GM15510 (cell line): ENCODE data around the gene VPS13D.

Experiments used
- POLR2A ChIP-seq: IDR thresholded peaks from 3 replicates; pipeline ENCODE4 v1.6.1; 2011; ENCODE audit warnings: borderline replicate concordance; ENCODE audit not compliant: insufficient read length; ENCODE audit errors: extremely low read depth

Gene VPS13D

DNA sequence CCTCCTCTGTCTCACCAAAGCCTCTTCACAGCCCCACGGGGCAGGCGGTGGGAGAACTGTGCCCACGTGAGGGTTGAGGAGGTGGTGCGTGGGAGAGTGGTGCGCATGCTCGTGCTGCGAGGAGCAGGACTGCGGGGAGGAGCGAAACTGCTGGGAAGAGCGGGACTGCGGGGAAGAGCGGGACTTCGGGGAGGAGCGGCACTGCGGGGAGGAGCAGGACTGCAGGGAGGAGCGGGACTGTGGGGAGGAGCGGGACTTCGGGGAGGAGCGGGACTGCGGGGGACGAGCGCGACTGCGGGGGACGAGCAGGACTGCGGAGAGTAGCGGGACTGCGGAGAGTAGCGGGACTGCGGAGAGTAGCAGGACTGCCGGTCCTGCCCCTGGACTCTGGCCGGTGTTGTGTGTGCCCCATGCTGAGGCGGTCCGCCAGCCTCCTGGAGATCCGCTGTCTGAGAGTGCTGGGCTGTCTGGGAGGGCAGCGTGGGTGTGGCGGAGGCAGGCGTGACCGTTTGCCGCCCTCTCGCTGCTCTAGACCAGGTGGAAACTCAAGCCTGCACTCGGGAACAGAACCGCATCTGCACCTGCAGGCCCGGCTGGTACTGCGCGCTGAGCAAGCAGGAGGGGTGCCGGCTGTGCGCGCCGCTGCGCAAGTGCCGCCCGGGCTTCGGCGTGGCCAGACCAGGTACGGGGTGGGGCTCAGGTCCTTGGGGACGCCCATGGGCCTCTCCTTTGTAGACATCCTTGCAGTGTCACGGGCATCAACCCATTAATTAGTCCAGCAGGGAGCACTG, 38.4 kb upstream of the VPS13D start:
- TF ChIP-seq POLR2A: no peak

DNA sequence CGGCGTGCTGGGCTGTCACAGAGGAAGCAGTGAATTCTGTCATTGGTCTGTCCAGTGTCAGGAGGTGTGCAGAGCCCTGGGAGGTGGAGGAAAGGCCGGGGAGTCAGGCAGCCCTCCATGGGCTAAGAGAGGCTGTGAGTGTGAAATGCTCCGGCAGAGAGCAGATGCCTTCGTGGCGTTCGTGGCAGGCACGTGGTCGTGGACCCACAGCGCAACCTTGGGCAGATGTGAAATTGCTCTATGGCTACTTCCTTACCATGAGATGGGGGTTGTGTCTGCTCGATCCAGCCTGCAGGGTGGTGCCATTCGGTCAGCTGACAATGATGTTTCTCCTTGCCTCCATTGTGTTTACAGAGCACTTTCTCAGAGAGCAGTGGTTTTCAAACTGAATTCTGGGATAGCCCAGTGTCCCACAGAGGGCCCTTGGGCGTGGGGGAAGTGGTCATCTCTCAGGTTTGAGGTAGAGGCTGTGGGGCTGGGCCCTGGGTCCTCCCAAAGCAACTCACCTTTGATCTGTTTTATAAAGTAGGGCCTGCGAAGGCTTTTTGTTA, 35.1 kb upstream of the VPS13D start:
- TF ChIP-seq POLR2A: no peak

DNA sequence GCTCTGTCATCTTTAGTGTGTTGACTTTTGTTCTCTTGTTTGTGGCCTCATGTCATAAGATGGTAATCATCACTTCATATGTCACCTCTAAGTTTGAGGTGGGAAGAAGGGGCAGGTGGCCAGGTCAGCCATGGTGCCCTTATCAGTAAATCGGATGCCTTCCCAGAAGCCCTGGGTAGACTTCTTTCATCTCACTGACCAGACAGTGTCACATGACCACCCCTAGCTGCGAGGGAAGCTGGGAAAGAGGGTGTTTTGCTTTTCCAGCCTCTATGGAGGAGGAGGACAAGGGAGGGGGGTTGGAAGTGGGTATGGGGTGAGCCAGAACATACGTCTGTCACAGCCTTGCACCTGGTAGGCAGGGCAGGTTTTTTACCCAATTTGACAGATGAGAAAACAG, 34.4 kb upstream of the VPS13D start:
- no peak for TF ChIP-seq POLR2A

DNA sequence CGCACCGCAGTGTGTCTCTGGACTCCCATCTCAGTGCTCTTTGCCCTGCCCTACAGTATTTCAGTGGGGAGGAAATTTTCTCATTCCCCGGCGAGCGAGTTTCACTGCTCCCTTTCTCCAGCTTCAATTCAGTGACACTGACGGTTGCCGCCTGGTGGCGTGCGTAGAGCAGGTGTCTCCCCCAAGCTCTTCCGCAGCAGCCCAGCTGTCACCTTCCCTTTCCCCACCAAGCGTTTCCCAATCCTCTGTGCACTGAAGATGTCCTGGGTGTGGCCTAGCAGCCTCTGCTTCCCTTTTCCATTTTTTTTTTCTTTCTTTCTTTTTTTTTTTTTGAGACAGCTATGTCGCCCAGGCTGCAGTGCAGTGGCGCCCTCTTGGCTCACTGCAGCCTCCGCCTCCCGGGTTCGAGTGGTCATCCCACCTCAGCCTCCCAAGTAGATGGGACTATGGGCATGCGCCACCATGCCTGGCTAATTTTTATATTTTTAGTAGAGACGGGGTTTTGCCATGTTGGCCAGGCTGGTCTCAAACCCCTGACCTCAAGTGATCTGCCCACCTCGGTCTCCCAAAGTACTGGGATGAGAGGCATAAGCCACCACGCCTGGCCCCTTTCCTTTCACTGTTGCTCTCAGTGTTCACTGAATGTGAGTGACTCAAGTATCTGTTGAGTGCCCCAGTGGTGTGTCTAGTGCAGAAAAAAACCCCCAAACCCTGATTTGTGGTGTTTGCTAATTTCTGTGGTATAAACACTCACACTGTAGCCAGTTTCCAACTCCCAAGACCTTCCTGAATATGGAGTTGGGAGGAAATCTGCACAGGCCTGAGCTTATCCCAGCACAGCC, 33.0 kb upstream of the VPS13D start:
- TF ChIP-seq POLR2A: no peak

DNA sequence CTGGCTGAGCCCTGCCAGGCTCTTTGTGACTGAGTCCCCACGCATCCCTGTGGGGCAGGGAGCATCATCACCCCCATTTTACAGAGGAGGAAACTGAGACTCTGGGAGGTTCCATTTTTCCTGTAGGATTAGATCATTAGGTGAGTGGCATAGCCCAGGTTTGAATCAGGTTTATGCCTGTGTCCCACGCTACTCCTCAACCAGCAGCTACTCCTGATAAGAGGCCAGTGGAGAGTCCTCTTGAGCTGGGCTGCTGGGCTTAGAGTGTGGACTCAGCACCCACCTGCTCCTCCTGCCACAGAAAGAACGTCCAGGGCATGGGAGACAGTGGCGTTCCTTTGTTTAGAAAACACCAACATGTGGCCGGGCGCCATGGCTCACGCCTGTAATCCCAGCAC, 32.3 kb upstream of the VPS13D start:
- no peak for TF ChIP-seq POLR2A

DNA sequence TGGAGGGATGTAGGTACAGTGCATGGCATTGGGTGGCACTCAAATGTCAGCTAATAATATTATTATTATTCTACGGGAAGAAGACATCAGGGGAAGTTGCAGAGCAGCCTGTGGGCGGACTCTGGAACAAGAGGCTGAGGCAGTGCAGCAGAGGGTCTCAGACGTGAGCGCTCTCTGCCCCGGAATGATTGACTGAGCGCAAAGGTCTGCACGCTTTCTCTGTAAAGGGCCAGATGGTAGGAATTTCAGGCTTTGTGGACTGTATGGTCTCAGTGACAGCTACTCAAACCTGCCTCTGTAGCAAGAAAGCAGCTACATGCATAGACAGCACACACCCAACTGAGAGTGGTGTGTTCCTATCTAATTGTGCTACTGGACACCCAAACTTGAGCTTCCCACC, 29.6 kb upstream of the VPS13D start:
- TF ChIP-seq POLR2A: no peak

DNA sequence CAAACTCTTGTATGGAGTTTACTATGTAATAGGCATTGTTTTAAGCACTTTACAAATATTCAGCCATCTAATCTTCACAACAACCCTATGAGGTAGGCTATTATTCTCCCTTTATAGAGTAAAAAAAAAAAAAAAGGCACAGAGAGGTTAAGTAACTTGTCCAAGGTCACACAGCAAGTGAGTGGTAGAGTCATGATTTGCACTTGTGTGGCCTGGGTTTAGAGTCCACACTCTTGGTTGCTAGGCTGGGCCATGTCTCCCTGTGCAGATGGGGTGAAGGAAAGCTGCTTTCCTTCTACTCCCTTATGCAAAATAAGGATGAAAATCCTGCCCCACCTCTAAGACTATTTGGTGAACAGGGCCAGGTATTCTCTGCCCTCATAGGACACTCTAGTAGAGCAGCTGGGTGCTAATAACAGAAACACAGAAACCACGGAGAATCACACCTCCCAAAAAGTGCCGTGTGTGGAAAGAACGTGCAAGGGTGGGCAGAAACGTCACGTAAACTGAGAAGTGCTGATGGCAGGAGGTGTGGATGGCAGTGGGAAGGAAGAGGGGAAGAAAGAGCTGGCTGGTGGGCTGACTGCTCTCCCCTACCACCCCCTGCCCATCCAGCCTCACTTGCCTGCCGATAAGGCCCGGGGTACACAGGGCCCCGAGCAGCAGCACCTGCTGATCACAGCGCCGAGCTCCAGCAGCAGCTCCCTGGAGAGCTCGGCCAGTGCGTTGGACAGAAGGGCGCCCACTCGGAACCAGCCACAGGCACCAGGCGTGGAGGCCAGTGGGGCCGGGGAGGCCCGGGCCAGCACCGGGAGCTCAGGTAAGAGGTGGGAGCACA, 28.3 kb upstream of the VPS13D start:
- TF ChIP-seq POLR2A: no peak

DNA sequence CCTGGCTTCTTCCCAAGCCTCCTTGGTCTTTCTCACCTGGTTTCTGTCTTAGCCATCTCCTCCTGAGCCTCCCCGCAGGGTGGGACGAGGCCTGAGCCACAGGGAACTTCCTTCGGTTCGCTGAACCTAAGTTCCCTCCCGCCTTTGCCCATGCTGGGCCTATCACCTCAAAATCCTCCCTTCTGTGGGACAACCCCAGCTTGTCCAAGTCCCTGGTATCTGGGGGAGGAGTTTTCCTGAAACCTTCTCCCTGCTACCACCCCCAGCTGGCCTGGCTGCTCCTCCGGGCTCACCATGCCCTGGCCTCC, 27.7 kb upstream of the VPS13D start:
- no peak for TF ChIP-seq POLR2A

DNA sequence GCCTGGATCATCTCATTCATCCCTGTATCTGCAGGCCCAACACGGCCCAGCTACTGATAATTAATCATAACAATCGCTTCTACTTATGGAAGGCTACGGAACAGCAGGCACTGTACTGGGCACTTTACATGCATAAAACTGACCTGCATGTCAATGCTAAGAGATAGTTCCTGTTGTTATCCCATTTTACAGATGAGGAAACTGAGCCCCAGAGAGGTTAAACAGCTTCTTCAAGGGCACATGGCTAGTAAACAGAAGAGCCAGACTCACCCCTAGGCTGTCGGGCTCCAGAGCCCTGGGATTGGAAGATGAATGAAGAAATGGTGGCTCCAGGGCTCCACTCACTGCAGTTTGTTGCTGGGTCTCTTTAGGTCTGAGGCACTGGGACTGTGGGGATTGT, 27.3 kb upstream of the VPS13D start:
- no peak for TF ChIP-seq POLR2A

DNA sequence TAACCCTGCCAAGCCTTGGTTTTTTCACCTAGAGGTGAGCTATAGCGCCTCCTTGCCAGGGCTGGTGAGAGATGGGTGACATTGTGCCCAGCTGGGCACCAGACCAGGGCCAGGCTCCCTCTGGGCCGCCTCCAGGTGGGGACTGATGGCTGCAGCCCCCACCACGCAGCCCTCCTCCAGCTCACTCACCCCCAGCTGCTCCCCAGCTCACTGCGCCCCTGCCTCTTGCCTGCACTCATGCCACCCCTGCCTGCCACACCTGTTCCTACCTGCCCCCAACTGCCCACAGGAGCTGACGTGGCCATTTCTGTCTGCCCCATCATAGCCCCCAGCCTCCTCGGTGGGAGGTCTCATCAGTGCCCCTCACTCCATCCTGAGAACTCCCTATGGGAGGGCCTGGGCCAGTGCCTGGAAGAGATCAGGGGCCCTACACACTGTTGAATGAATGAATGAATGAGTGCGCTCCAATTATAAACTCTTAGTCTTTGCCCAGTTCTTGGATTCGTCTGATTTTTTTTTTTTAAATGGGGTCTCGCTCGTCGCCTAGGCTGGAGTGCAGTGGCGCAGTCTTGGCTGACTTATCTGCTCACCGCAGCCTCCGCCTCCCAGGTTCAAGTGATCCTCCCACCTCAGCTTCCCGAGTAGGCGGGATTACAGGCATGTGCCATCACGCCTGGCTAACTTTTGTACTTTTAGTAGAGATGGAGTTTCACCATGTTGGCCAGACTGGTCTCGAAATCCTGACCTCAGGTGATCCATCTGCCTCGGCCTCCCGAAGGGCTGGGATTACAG, 26.4 kb upstream of the VPS13D start:
- no peak for TF ChIP-seq POLR2A

DNA sequence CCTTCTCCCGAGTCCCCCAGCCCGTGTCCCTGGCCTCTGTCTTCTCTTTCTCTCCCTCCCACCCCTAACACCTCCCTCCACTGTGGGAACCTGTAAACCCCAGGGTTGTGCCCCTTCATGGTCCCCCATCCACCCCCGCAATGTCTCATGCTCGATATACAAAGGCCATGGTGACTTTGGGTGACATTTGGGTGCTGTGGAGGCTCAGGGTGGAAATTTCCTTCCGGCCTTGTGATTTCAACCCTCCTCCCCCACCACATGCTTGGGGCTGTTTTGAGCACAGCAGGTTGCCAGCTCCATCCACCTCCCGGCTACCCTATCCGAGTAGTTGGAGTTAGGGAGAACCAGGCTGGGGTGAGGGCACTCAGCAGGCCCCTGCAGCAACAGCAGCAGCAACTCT, 25.7 kb upstream of the VPS13D start:
- TF ChIP-seq POLR2A: no peak

DNA sequence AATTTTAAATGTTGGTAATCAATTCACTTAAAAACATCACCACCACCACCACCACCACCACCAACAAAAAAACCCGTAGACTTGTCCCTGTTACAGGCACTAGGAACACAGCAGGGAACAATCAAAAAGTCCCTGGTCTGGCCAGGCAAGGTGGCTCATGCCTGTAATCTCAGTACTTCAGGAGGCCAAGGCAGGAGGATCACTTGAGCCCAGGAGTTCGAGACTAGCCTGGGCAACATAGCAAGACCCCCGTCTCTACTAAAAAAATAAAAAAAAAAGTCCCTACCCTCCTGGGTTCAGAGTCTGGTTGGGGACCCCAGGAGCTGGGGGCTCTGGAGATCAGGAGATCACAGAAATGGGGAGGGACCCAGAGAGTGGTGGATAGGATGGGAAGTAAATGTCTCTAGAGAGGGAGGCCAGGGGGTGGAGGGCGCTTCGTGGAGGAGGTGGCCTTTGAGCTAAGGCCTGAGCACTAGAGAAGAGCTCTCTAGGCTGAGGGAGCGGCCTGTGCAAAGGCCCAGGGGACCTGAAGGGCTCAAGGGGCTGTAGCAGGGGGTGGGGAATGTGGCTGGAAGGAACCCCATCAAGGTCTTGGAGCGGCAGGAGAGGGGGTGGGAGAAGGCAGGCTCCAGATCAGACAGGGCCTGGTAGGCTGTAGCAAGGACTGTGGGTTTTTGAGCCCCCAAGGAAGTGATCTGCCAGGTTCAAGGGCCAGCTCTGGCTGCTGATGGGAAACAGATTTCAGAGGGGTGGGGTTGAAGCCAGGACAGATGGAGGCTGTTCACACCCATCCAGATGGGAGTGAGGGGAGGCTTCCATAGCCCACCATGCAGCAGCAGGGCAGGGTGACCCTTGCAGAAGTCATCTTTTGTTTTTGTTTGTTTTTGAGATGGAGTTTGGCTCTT, 24.8 kb upstream of the VPS13D start:
- no peak for TF ChIP-seq POLR2A

DNA sequence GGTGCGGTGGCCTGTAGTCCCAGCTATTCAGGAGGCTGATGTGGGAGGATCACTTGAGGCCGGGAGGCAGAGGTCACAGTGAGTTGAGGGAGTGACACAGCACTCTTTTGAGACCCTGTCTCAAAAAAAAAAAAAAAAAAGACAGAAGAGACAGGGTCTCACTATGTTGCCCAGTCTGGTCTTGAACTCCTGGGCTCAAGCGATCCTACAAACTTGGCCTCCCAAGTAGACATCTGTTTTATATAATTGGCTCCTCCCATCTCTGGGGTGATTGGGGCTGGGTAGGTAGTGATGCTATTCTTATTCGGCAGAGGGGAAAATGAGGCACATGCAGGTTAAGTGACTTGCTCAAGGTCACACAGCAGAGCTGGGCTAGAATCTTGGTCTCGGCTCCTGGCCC, 23.6 kb upstream of the VPS13D start:
- no peak for TF ChIP-seq POLR2A
